SKM-1 treated with dmso at 0.1 percent for 144 hours (cell line): ENCODE measurements around the gene ANKRD36.
"Not testable (repeated sequence)": the region's sequence is repeated elsewhere in the genome, so short reads cannot be mapped to it uniquely, and the experiment has no call there.

Experiments used
- DNase-seq: peaks from one replicate; lab custom pipeline; 2025; ENCODE audit not compliant: unreplicated experiment; lab: John Stamatoyannopoulos, UW

The ANKRD36 gene

DNA sequence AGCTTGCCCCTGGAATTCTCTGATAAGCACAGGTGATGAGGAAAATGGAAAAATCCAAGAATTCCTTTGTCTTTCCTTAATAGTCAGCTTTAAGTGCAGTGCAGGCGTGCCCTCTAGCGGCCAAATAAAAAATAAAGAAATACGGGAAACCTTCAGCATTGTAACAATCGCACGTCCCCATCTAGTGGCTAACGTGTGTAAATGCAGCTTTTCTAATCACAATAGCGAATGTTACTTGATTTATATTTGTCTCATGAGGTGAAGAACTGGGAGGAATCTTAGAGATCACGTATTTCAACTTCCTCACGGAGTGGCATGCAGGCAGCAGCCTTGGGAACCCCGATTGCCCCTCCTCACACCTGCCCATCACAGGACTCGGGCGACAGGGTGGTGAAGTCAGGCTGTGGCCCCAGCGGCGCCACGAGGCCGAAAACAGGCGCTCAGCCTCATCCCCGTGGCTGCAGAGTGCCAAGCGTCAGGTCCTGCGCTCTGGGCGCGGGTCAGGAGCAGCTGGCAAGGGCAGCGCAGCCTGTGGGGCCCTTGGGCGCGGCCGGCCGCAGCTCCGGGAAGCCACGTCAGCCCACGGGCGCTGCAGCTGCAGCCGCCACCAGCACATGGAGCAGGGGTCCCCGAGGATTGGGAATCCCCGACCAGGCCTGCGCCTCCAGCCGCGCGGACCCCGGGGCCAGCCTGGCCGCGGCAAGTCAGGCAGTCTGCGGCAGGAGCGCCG lies 468 bp upstream of the ANKRD36 start:
- not testable (repeated sequence) for DNase-seq

DNA sequence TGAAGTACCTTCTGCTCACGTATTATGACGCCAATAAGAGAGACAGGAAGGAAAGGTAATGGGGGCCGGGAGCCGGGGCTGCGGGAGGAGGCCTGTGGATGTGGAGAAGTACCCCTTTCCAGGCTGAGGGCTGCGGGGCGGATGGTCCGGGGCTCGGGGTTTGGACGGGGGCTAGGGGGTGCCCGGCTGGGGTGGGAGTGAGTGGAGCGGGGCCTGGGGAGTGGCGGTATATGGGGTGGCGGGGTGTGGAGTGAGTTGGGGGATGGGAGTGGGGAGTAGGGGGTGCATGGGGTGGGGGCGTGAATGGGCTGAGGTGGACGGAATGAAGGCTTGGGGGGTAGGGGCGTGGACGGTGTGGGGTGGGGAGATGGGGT lies 916 bp downstream of the ANKRD36 start:
- DNase-seq, result not testable (repeated sequence)

DNA sequence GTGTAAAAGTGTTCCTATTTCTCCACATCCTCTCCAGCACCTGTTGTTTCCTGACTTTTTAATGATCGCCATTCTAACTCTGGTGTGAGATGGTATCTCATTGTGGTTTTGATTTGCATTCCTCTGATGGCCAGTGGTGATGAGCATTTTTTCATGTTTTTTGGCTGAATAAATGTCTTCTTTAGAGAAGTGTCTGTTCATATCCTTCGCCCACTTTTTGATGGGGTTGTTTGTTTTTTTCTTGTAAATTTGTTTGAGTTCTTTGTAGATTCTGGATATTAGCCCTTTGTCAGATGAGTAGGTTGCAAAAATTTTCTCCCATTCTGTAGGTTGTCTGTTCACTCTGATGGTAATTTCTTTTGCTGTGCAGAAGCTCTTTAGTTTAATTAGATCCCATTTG lies 16.1 kb downstream of the ANKRD36 start:
- DNase-seq, result not testable (repeated sequence)

DNA sequence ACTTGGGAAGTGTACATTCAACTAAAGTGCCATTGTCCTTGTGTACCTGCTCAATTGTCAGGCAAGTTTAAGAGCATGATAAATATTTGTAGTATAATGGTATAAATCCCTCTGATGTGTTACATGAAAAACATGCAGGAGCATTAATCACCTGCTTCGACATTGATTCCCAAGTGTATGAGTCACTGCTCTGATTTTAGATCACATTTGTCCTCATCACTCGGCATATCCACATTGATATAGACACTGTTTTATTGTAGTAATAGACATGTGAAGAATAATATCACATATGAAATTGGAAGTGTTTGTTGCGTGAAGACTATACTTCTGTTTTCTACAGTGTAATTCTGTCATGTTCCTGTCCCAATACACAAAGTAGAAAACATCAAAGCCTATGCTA lies 31.1 kb downstream of the ANKRD36 start:
- not testable (repeated sequence) for DNase-seq

DNA sequence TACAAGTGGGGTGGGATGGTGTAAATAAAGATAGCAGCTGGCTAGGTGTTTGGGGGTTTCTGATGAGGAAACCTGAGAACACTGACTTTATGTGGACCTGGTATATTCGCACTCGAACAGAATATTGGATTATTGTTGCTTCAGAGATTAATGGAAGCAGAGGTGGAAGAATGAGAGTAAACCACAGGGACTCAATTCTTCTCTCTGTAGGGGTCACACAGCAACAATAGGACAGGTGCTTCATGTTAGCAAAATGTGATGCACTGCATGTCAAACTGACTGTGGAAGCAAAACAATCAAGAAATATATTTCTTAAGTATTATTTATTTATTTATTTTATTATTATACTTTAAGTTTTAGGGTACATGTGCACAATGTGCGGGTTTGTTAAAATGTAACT lies 53.6 kb downstream of the ANKRD36 start:
- not testable (repeated sequence) for DNase-seq

DNA sequence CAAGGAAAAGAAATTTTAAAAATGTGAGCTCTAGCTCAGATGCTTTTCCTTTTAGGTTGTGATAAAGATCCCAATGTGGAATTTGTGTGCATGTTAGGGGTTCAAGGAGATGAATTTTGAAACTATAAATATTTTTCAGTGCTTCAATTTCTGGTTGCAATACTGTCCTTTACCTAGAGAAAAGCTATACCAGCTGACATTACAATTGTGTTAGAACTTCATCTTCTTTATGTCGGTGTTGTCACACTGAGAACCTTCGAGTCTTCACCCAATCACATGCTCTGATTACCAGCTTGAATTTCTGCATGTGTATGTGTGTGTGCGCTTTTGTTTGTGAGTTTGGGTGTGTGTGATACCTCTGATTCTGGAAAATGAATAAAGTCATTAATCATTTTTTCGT lies 55.0 kb downstream of the ANKRD36 start:
- DNase-seq, result not testable (repeated sequence)

DNA sequence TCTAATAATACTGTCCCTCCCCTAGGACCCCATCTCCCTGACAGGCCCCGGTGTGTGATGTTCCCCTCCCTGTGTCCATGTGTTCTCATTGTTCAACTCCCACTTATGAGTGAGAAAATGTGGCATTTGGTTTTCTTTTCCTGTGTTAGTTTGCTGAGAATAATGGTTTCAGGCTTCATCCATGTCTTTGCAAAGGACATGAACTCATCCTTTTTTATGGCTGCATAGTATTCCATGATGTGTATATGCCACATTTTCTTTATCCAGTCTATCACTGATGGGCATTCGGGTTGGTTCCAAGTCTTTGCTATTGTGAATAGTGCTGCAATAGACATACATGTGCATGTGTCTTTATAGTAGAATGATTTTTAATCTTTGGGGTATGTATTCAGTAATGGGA lies 55.6 kb downstream of the ANKRD36 start:
- DNase-seq, result not testable (repeated sequence)

DNA sequence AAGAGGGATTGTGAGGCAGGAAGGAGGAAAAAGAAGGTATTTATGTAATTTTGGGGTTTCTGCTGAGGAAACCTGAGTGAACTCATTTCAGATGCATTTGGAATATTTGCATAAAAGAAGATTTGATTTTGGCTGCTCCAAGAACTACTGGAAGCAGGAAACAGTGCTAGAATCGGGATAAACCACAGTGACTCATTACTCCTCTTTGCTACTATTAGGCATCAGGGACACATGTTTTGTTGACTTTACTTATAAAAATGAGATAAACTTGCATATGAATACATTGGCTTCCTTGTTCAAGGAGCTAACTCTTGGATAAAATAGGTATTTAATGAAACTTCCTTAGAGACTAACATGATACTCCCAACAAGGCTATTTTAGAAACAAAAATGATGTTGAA lies 67.4 kb downstream of the ANKRD36 start:
- DNase-seq, result not testable (repeated sequence)

DNA sequence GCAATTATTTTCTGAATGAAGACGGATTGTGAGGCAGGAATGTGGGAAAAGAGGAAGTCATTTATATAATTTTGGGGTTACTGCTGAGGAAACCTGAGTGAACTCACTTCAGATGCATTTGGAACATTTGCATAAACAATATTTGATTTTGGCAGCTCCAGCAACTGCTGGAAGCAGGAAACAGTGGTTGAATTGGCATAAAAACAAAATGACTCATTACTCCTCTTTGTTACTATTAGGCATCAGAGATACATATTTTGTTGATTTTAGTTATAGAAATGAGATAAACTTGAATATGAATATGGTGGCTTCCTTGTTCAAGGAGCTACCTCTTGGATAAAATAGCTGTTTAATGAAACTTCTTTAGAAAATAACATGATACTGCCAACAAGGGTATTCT lies 82.4 kb downstream of the ANKRD36 start:
- not testable (repeated sequence) for DNase-seq

DNA sequence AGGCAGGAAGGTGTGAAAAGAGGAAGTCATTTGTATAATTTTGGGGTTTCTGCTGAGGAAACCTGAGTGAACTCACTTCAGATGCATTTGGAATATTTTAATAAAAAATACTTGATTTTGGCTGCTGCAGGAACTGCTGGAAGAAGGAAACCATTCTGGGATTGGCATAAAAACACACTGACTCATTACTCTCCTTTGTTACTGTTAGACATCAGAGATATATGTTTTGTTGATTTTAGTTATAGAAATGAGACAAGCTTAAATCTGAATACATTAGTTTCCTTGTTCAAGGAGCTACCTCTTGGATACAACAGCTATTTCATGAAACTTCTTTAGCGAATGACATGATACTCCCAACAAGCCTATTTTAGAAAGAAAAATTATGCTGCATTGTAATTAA lies 84.3 kb downstream of the ANKRD36 start:
- not testable (repeated sequence) for DNase-seq

DNA sequence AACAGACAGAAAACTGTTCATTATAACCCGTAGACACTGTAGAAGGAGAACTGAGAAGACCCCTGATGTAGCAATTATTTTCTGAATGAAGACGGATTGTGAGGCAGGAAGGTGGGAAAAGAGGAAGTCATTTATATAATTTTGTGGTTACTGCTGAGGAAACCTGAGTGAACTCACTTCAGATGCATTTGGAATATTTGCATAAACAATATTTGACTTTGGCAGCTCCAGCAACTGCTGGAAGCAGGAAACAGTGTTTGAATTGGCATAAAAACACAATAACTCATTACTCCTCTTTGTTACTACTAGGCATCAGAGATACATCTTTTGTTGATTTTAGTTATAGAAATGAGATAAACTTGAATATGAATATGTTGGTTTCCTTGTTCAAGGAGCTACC lies 87.9 kb downstream of the ANKRD36 start:
- not testable (repeated sequence) for DNase-seq

DNA sequence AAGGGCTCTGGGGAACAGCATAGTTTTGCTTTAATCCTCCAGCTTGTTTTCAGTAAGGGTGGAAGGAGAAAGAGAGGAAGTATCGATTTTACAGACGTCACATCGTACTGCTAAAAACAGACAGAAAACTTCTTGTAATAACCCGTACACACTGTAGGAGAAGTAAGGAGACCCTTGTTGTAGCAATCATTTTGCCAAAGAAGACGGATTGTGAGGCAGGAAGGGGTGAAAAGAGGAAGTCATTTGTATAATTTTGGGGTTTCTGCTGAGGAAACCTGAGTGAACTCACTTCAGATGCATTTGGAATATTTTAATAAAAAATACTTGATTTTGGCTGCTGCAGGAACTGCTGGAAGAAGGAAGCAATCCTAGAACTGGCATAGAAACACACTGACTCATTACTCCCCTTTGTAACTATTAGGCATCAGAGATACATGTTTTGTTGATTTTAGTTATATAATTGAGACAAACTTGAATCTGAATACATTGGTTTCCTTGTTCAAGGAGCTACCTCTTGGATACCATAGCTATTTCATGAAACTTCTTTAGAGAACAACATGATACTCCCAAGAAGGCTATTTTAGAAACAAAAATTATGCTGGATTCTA lies 89.8 kb downstream of the ANKRD36 start:
- not testable (repeated sequence) for DNase-seq

DNA sequence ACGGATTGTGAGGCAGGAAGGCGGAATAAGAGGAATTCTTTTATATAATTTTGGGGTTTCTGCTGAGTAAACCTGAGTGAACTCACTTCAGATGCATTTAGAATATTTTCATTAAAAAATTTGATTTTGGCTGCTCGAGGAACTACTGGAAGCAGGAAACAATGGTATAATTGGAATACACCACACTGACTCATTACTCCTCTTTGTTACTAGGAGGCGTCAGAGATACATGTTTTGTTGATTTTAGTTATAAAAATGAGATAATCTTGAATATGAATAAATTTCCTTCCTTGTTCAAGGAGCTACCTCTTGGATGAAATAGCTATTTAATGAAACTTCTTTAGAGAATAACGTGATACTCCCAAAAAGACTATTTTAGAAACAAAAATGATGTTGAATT lies 97.4 kb downstream of the ANKRD36 start:
- DNase-seq, result no peak

DNA sequence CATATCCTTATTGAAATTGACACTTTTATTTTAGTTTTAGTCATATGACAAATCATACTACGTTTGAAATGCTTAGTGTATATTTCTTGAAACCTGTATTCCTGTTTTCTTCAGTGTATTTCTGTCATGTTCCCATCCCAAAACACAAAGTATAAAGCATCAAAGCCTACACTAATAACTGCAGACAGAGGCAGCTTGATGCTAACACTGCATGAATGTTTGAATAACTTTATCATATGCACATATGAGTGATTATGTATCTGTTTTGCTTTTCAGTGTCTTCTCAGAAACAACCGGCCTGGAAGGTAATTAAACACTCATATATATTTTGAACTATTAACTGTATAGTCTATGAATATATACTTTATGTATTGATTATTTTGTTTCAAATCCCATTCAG lies 102.1 kb downstream of the ANKRD36 start:
- not testable (repeated sequence) for DNase-seq

DNA sequence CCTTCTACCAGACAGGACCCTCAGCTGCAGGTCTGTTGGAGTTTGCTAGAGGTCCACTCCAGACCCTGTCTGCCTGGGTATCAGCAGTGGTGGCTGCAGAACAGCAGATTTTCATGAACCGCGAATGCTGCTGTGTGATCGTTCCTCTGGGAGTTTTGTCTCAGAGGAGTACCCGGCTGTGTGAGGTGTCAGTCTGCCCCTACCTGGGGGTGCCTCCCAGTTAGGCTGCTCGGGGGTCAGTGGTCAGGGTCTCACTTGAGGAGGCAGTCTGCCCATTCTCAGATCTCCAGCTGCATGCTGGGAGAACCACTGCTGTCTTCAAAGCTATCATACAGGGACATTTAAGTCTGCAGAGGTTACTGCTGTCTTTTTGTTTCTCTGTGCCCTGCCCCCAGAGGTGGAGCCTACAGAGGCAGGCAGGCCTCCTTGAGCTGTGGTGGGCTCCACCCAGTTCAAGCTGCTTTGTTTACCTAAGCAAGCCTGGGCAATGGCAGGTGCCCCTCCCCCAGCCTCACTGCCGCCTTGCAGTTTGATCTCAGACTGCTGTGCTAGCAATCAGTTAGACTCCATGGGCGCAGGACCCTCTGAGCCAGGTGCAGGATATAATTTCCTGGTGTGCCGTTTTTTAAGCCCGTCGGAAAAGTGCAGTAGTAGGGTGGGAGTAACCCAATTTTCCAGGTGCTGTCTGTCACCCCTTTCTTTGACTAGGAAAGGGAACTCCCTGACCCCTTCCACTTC lies 118.1 kb downstream of the ANKRD36 start:
- not testable (repeated sequence) for DNase-seq

DNA sequence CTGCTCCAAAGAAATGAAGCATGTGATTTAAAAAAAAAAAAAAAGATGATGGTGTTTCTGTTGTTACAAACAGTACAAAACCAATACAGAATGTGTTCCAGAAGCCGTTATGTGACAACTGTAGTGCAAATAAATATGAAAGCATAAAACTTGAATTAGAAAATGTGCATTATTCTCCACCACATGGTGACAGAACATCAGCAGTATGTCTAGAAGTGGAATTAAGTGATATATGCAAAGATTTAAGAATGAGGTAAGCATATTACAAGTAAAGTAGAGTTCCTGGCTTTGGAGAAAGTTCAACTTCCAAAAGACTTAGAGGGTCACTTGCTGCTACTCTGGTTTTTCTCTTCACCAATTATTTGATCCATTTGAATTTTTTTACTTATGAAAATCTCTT lies 120.0 kb downstream of the ANKRD36 start:
- DNase-seq, result not testable (repeated sequence)

DNA sequence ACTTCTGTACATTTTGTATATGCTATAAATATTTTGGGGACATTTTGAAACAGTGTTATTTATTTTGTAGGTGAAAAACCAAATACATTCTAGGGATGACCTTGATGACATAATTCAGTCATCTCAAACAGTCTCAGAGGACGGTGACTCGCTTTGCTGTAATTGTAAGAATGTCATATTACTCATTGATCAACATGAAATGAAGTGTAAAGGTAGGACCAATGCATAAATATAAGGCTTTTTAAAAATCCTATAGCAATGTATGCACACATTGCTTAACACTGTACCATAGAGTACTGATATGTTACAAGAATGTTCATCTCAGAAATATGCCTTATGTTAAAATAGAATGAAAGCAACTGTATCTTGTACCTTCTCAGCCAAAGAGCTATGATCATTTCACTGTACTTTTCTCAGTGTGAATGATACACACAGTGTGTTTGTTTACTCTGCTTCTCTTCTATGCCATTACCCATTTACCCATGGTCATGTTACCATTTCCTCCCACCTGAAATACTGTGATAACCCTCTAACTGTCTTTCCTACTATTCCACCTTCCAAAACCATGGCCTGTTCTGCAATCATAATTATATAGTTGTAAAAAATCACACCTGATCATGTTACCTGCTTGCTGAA lies 120.8 kb downstream of the ANKRD36 start:
- DNase-seq, result not testable (repeated sequence)

DNA sequence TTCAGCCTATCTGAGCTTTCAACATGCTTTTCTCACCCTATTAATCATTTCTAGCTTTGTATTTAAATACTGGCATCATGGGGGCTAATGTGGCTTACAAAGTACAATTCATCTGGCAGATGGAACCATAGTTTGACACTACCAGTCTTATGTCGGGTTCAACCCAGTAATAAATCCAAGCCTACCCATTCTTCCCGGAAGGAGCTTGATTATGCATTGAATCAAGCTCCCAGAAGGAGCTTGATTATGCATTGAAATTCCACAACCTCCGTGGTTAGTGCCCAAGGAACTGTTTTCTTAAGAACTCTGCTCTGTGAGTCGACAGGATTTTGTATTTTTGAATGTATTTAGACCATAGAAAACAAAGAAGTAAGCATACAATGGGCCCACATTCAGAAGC lies 148.2 kb downstream of the ANKRD36 start:
- DNase-seq, result not testable (repeated sequence)

DNA sequence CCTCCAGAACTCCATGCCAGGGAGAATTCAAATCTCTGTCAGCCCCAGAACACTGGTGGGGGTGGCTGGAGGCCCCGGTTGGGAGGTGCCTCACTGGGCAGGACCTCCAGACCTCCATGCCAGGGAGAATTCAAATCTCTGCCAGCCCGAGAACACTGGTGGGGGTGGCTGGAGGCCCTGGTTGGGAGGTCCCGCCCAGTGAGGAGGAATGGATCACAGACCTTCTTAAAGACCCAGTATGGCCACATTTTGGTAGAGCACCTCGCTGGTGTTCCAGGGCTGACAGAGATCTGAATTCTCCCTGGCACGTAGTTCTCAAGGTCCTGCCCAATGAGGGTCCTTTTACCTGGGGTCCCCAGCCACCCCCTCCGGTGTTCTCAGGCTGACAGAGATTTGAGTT lies 153.5 kb downstream of the ANKRD36 start:
- DNase-seq, result not testable (repeated sequence)

DNA sequence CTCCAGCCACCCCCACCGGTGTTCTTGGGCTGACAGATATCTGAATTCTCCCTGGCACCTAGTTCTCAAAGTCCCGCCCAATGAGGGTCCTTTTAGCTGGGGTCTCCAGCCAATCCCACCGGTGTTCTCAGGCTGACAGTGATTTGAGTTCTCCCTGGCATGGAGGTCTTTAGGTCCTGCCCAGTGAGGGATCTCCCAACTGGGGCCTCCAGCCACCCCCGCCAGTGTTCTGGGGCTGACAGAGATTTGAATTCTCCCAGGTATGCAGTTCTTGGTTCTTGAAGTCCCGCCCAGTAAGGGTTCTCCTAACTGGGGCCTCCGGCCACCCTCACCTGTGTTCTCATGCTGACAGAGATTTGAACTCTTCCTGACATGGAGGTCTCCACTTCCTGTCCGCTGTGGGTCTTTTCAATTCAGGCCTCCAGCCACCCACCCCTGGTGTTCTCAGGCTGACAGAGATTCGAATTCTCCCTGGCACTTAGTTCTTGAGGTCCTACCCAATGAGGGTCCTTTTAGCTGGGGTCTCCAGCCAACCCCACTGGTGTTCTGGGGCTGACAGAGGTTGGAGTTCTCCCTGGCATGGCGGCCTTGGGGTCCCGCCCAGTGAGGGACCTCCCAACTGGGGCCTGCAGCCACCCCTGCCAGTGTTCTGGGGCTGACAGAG lies 154.6 kb downstream of the ANKRD36 start:
- DNase-seq, result no peak

DNA sequence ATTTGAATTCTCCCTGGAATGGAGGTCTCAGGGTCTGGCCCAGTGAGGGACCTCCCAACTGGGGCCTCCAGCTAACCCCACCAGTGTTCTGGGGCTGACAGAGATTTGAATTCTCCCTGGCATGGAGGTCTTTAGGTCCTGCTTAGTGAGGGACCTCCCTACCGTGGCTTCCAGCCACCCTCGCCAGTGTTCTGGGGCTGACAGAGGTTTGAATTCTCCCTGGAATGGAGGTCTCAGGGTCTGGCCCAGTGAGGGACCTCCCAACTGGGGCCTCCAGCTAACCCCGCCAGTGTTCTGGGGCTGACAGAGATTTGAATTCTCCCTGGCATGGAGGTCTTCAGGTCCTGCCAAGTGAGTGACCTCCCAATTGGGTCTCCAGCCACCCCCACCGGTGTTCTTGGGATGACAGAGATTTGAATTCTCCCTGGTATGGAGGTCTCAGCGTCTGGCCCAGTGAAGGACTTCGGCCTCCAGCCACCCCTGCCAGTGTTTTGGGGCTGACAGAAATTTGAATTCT lies 155.2 kb downstream of the ANKRD36 start:
- not testable (repeated sequence) for DNase-seq
